K562 (cell line): ENCODE results near the gene TXNRD2. TPM values are rescaled to one million over a fixed set of nuclear protein-coding genes. Genes with fewer than 3 reads are reported as not detected.

Source experiments
- CCNT2 ChIP-seq: IDR thresholded peaks from 2 replicates; pipeline ENCODE4 v1.6.1; 2011; ENCODE audit warnings: borderline replicate concordance, low read depth, mild to moderate bottlenecking, moderate library complexity, mixed read lengths, low read length; ENCODE audit not compliant: insufficient read length; ENCODE audit errors: extremely low read depth
- CHD4 ChIP-seq: fragments of 200-600 bp; sonication (generic); IDR thresholded peaks from 3 replicates; pipeline ENCODE4 v1.6.1; 2012; ENCODE audit warnings: low read depth, mild to moderate bottlenecking, mixed read lengths, low read length, inconsistent platforms; ENCODE audit not compliant: insufficient read depth, insufficient replicate concordance, poor library complexity, severe bottlenecking
- DLX4 ChIP-seq: fragments of 250-450 bp; sonication (Bioruptor Pico); IDR thresholded peaks from 2 replicates; pipeline ENCODE4 v1.6.1; 2021; ENCODE audit warnings: mild to moderate bottlenecking
- ETV1 ChIP-seq: fragments of 450-650 bp; conservative IDR thresholded peaks from 2 replicates; pipeline ENCODE4 v1.6.1; 2016; ENCODE audit warnings: missing genetic modification characterization, control low read depth, low read depth, missing compliant biosample characterization
- FOSL1 ChIP-seq: fragments of 200-800 bp; sonication (Bioruptor generic); conservative IDR thresholded peaks from 2 replicates; pipeline ENCODE4 v1.6.1; 2016; ENCODE audit warnings: missing genetic modification characterization, missing compliant biosample characterization
- FOXO4 ChIP-seq: fragments of 450-650 bp; formaldehyde crosslinking; IDR thresholded peaks from 2 replicates; pipeline ENCODE4 v1.4.0; 2020; ENCODE audit warnings: mild to moderate bottlenecking, moderate library complexity
- LEF1 ChIP-seq: fragments of 450-650 bp; IDR thresholded peaks from 2 replicates; pipeline ENCODE4 v1.6.1; 2016; ENCODE audit warnings: mild to moderate bottlenecking
- MLLT1 ChIP-seq, 2 experiments: fragments of 450-650 bp; IDR thresholded peaks; 2 replicates each; pipeline ENCODE4 v1.6.1; 2016
- NRF1 ChIP-seq, 2 experiments: fragments of 450-650 bp; IDR thresholded peaks in 1 of 2; conservative IDR thresholded peaks in 1 of 2; 2 replicates each; pipeline ENCODE4 v1.6.1; 2014; ENCODE audit warnings: mild to moderate bottlenecking in 2 of 2
- RBBP5 ChIP-seq: fragments of 200-600 bp; sonication (generic); IDR thresholded peaks from 2 replicates; pipeline ENCODE4 v1.6.1; 2012; ENCODE audit warnings: borderline replicate concordance, mild to moderate bottlenecking, low read length, control low read depth, inconsistent platforms; ENCODE audit not compliant: insufficient read depth, poor library complexity, severe bottlenecking
- U2AF2 ChIP-seq: fragments of 200-400 bp; formaldehyde crosslinking; optimal IDR thresholded peaks from 2 replicates; pipeline ENCODE3; 2017; ENCODE audit warnings: low read depth, mild to moderate bottlenecking, low read length
- ZNF407 ChIP-seq: fragments of 450-650 bp; IDR thresholded peaks from 2 replicates; pipeline ENCODE4 v1.6.1; 2016; ENCODE audit warnings: low read depth
- polyA plus RNA-seq, 8 experiments: library from polyadenylated mRNA; depleted of rRNA in 4 of 8; stranded (reverse) in 5 of 8; unstranded in 3 of 8; fragments of >200 nt; fragmentation: Nextera tagmentation in 2 of 8; fragmentation: Illumina TruSeq in 1 of 8; extraction: Ambion mirVana in 2 of 8; extraction: Trizol in 1 of 8; gene quantifications; 2 replicates each; pipeline versions ENCODE4 v1.2.1 to v1.2.3, GENCODE V29; 2011 to 2014; ENCODE audit warnings: inconsistent platforms in 1 of 8, missing spikeins in 1 of 8
- total RNA-seq, 7 experiments: library from RNA; depleted of rRNA in 6 of 7; stranded (reverse); fragments of >200 nt in 6 of 7; fragmentation: Illumina TruSeq in 2 of 7; extraction: Trizol in 2 of 7; gene quantifications; 2 replicates each; pipeline versions ENCODE4 v1.2.1 to v1.2.3, GENCODE V29; 2011 to 2021; ENCODE audit warnings: low replicate concordance in 1 of 7

Gene TXNRD2
- total and polyA plus RNA-seq, 9 of the 15 experiments (the other 6 are each of a cell fraction or from before 2014, with no cell fraction given), result 3.3 to 80.2 (median 49.4) TPM

- TF ChIP-seq RBBP5 (peak; percentile 61), CCNT2 (peak; percentile 11), FOXO4 (CRISPR knock-in tag) (no peak), LEF1 (peak; percentile 17; the same call in 1 of the 2 replicates), NRF1 (conservative IDR thresholded peaks at IDR 0.05 in 1 of 2, IDR thresholded peaks at IDR 0.05 in 1 of 2) (no peak), FOSL1 (tag) (peak; percentile 58), U2AF2 (no peak), CHD4 (peak; percentile 66), ZNF407 (no peak), ETV1 (tag) (no peak), DLX4 (CRISPR knock-in tag) (no peak), MLLT1 (IDR thresholded peaks at IDR 0.05) (no peak)
Observed at GRCh38 chr22:19959587-19960490, 18.2 kb upstream of the TXNRD2 start (continued).
